Left forelimb (tissue), 1 donor: Measurements from ENCODE around the gene MYT1.
A peak's percentile ranks its signal among the peaks of the same experiment; 100 is the strongest.
"Not testable (repeated sequence)": the region's sequence is repeated elsewhere in the genome, so short reads cannot be mapped to it uniquely, and the experiment has no call there.

ENCODE experiments used
- DNase-seq: peaks from one replicate; pipeline ENCODE4 v3.0.0-alpha.2; 2018; ENCODE audit warnings: low spot score

MYT1 gene

DNA sequence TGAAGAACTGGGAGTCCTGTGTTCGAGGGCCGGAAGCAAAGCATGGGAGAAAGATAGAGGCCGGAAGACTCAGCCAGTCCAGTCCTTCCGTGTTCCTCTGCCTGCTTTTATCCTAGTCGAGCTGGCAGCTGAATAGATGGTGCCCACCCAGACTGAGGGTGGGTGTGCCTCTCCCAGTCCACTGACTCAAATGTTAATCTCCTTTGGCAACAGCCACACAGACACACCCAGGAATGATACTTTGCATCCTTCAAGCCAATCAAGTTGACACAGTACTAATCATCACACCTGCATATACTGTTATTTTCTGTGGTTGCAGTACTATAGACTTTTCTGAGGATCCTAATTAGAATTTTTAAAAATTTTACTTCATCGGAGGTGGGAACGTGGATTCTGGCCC is 112.6 kb downstream of the MYT1 start:
- DNase-seq, result no peak

DNA sequence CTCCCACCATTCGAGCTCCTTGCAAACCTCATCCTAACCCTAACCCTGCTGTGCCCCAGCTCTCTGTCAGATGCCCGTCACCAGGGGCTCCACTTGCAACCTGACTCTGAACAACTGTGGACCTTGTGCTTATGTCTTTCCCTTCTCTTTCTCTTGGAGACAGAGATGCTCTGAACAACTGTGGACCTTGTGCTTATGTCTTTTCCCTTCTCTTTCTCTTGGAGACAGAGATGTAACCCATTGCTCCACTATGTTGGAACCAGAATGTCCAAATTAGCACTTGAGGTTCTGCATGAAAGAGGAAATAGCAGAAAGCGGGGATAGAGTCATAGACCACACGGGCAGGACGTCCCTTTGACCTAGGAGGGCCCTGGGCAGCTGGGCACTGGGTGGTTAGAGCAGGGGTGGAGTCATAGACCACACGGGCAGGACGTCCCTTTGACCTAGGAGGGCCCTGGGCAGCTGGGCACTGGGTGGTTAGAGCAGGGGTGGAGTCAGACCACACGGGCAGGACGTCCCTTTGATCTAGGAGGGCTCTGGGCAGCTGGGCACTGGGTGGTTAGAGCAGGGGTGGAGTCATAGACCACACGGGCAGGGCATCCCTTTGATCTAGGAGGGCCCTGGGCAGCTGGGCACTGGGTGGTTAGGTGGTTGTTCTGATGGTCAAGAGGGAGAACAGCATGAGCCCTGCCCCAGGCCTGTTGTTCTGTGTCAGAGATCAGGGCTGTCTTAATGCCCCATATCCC is 113.5 kb downstream of the MYT1 start:
- DNase-seq, result no peak

DNA sequence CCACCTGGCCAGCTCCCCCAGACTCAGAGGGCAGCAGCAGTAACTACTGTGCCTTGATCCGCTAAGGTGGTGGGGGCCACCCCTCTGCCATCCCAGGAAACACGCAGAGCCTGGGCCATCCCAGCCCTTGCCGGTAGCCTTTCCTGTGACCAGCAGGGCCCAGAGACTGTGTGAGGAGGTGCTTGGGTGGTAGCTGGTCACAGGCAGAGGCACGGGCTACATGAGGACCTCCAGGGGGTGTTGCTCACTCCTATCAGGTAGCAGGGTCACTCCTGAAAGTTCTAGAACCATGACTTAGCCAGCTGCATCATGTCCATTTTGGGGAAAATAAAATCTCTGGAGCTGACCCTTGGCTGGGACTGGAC is 114.0 kb downstream of the MYT1 start:
- DNase-seq, result no peak

DNA sequence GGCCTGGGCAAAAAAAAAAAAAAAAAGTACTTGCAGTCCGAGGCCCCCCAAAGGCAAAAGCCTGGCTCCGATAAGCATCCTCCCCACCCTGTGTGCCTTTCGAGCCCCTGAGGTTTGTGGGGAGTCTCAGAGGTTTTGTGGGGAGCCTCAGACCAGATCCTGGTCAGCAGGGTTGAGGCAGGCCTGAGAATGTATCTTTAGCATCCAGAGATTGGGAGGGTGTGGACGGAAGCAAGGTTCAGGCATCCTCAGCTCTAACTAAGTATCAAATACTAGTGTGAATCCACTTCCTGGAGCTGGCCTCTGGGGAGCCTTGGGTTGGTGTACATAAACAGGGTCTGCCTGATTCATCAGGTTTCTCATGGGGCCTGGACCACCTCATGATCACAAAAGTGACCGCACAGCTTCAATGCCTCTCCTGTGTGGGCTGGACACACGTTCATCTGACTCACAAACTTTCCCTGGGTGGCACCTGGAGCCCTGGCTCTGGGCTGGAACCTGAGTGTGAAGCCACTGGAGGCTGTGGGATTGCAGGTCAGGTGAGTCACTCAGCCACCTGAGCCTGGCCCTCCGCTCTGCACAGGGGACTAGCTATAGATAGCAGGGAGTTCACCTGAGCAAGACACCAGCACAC is 115.7 kb downstream of the MYT1 start:
- no peak for DNase-seq

DNA sequence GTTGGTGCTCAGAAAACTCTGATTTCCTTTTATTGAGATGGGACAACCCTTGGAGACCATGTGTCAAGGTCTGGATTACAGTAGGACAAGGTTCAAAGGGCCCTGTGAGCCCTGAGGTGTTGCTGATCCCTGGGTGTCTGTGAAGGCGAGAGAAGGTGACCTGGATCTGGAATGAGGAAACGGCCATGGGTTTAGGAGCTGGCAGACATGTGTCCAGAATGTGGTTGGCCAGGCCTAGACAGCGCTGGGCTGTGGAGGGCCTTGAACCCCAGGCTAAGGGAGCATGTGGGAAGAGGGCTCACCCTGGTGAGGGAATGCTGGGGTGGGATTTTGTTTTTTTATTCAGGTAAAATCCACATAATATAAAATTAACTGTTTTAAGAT is 116.2 kb downstream of the MYT1 start:
- no peak for DNase-seq

DNA sequence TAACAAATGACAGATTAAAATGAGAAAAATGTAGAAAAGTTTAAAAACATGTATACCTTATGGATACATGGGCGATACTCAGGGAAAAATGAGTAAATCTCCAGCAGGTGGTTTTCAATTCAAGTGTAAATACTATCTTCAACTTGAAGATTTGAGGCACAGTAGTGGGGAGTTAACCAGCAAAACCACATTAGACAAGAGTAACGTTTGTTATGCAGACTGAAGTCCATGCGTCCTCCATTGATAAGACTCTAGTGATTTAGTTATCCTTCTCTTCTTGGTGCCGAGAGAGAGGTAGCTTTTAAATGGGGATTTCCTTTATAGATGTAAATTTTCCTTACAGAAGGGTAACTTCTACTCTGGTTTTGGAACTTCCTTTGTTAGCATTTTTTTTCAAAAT is 119.4 kb downstream of the MYT1 start:
- no peak for DNase-seq

DNA sequence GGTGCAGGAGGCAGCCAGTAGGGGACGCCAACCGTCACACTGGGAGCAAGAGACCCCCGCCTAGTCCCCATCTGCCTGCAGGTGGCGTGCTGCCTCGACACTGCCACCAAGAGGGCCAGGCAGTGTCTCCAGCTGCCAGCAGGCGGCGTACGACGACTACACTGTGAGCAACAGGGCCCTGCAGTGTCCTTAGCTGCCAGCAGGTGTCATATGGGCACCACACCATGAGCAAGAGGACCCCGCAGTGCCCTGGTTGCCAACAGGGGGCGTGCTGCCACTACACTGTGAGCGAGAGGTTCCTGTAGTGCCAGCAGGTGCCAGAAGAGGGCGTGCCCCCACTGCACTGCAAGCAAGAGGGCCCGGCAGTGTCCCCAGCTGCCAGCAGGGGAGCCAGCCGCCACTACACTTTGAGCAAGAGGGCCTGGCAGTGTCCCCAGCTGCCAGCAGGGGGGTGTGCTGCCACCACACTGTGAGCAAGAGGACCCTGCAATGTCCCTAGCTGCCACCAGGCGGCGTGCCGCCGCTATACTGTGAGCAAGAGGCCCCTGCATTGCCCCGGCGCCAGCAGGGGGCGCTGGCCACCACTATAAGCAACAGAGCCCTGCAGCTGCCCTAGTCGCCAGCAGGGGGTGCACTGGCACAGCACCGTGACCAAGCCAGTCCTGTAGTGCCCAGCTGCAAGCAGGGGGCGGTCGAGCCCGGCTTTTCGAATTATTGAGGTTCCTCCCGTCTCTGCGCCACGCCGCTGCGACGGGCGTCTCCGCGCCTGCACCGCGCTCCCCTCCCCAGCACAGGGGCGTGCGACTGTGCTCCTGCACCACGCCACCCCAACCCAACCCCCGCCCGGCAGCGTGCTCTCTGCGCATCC is 121.6 kb downstream of the MYT1 start:
- DNase-seq, result peak; percentile 62

DNA sequence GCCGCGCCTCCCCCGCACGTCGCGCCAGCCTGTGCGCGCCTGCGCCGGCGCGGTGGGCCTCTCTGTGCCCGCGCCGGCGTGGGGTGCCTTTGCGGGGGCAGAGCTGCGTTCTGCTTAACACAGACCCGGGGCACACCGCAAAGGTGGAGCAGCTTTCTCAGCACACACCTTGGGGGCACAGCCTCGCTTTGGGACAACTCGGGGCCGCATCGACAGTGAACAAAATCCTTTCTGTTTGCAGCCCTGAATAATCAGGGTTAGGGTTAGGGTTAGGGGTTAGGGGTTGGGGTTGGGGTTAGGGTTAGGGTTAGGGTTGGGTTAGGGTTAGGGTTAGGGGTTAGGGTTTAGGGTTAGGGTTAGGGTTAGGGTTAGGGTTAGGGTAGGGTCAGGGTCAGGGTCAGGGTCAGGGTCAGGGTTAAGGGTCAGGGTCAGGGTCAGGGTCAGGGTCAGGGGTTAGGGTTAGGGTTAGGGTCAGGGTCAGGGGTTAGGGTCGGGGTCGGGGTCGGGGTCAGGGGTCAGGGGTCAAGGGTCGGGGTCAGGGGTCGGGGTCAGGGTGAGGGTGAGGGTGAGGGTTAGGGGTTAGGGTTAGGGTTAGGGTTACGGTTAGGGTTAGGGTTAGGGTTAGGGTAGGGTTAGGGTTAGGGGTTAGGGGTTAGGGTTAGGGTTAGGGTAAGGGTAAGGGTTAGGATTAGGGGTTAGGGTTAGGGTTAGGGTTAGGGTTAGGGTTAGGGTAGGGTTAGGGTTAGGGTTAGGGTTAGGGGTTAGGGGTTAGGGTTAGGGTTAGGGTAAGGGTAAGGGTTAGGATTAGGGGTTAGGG is 122.4 kb downstream of the MYT1 start:
- peak; percentile 67 for DNase-seq

DNA sequence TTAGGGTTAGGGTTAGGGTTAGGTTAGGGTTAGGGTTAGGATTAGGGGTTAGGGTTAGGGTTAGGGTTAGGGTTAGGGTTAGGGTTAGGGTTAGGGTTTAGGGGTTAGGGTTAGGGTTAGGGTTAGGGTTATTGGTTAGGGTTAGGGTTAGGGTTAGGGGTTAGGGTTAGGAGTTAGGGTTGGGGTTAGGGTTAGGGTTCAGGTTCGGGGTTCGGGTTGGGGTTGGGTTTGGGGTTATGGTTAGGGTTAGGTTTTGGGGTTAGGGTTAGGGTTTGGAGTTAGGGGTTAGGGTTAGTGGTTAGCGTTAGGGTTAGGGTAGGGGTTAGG is 123.0 kb downstream of the MYT1 start:
- not testable (repeated sequence) for DNase-seq
